ENCODE measurements around the gene KCNK15. TPM values are rescaled to one million over a fixed set of nuclear protein-coding genes. Genes with fewer than 3 reads are reported as not detected.

KCNK15 gene
- polyA plus RNA-seq, 3 donors: 0.03 TPM; not detected in 2

- Histone ChIP-seq H3K9ac (ENCODE audit: insufficient read depth, low read length, poor library complexity, severe bottlenecking) (no peak overlapping the region), H3K27me3 (ENCODE audit: control insufficient read depth in 2 of 2, insufficient read depth in 2 of 2, low read length in 2 of 2) (peaks cover 0 to 2% of the 10 kb centered on the region in 2 donors), H3K4me3 (replicated peaks in 1 of 3; ENCODE audit: low read depth in 2 of 3, low read length in 3 of 3) (no peak overlapping the region), H2AFZ (ENCODE audit: insufficient read depth, low read depth, low read length, poor library complexity, severe bottlenecking) (no peak overlapping the region), H3K36me3 (replicated peaks in 1 of 2; ENCODE audit: control insufficient read depth in 1 of 2, insufficient read depth in 2 of 2, low read length in 2 of 2) (no peaks in the 10 kb centered on the region), H3K9me3 (replicated peaks in 1 of 2; ENCODE audit: control insufficient read depth in 1 of 2, insufficient read depth in 1 of 2, low read length in 2 of 2) (no peaks in the 10 kb centered on the region), H3K79me2 (ENCODE audit: insufficient read depth, low read length) (no peaks in the 10 kb centered on the region), H3K4me1 (ENCODE audit: control insufficient read depth in 1 of 2, insufficient read depth in 2 of 2, low read length in 2 of 2) (no peaks in the 10 kb centered on the region), H3K4me2 (replicated peaks; ENCODE audit: extremely low read depth, low read length, poor library complexity, severe bottlenecking) (no peak overlapping the region), H3K27ac (ENCODE audit: low read depth in 1 of 2, low read length in 2 of 2) (no peak overlapping the region), H4K20me1 (ENCODE audit: insufficient read depth, low read length) (no peaks in the 10 kb centered on the region)
- Mint-ChIP-seq H3K4me1 (no peaks in the 10 kb centered on the region), H3K36me3 (no peaks in the 10 kb centered on the region), H3K9me3 (no peaks in the 10 kb centered on the region), H3K27me3 (ENCODE audit: low read depth in 3 of 3) (peaks cover 4 to 12% (median 9%) of the 10 kb centered on the region in 3 donors), H3K4me3 (no peak overlapping the region), H3K27ac (no peak overlapping the region)
- no peak for TF ChIP-seq CTCF (IDR thresholded peaks at IDR 0.05)
- no CpG with 5 or more reads among the region's 1 CpG for WGBS (ENCODE audit: insufficient coverage)
- DNase-seq: no peak
- intact Hi-C loops (cut with micrococcal nuclease): no loop called here
Measured at GRCh38 chr20:44785768-44786167, 40.1 kb downstream of the KCNK15 start.

GRCh38 chr20:44787299-44787698 lies 41.6 kb downstream of the KCNK15 start:
- H3K9me3 Mint-ChIP-seq: no peaks in the 10 kb centered on the region
- Histone ChIP-seq H3K36me3 (replicated peaks in 1 of 2; ENCODE audit: control insufficient read depth in 1 of 2, insufficient read depth in 2 of 2, low read length in 2 of 2) (no peaks in the 10 kb centered on the region), H3K79me2 (ENCODE audit: insufficient read depth, low read length) (no peaks in the 10 kb centered on the region), H3K4me2 (replicated peaks; ENCODE audit: extremely low read depth, low read length, poor library complexity, severe bottlenecking) (no peak overlapping the region), H3K4me3 (replicated peaks in 1 of 3; ENCODE audit: low read depth in 2 of 3, low read length in 3 of 3) (no peak overlapping the region), H3K9me3 (replicated peaks in 1 of 2; ENCODE audit: control insufficient read depth in 1 of 2, insufficient read depth in 1 of 2, low read length in 2 of 2) (no peaks in the 10 kb centered on the region), H3K27me3 (ENCODE audit: control insufficient read depth in 2 of 2, insufficient read depth in 2 of 2, low read length in 2 of 2) (peaks cover 0 to 2% of the 10 kb centered on the region in 2 donors), H2AFZ (ENCODE audit: insufficient read depth, low read depth, low read length, poor library complexity, severe bottlenecking) (no peak overlapping the region), H3K27ac (ENCODE audit: low read depth in 1 of 2, low read length in 2 of 2) (no peak overlapping the region), H3K4me1 (ENCODE audit: control insufficient read depth in 1 of 2, insufficient read depth in 2 of 2, low read length in 2 of 2) (no peaks in the 10 kb centered on the region), H3K9ac (ENCODE audit: insufficient read depth, low read length, poor library complexity, severe bottlenecking) (no peak overlapping the region), H4K20me1 (ENCODE audit: insufficient read depth, low read length) (no peaks in the 10 kb centered on the region)
- H3K4me3 Mint-ChIP-seq: no peak overlapping the region
- H3K4me1 Mint-ChIP-seq: no peaks in the 10 kb centered on the region
- no peak for DNase-seq
- WGBS (ENCODE audit: insufficient coverage): 93% methylated on average over 4 of the region's 7 CpGs
- peaks cover 4 to 12% (median 12%) of the 10 kb centered on the region in 3 donors for H3K27me3 Mint-ChIP-seq (ENCODE audit: low read depth in 3 of 3)
- TF ChIP-seq CTCF (IDR thresholded peaks at IDR 0.05): no peak
- no peaks in the 10 kb centered on the region for H3K36me3 Mint-ChIP-seq
- intact Hi-C loops (cut with micrococcal nuclease): no loop called here
- no peak overlapping the region for H3K27ac Mint-ChIP-seq
